Measurements from ENCODE around the gene ZNF664. TPM values are rescaled to one million over a fixed set of nuclear protein-coding genes. Genes with fewer than 3 reads are reported as not detected.
A peak's percentile ranks its signal among the peaks of the same experiment; 100 is the strongest.

The ZNF664 gene
- total RNA-seq, 6 donors from 2014 or later = 49.1 to 112 (median 91.8) TPM

- H3K4me3 ChIP-seq = no peak overlapping the region
- H3K27ac ChIP-seq = no peak overlapping the region
- ATAC-seq (ENCODE audit: low FRiP score in 2 of 2) = peak in 1 of 2 donors; percentile 5
Observed at GRCh38 chr12:124030008-124030407, 57.0 kb downstream of the ZNF664 start.

GRCh38 chr12:124030510-124030909 is 57.5 kb downstream of the ZNF664 start:
- TF ChIP-seq POLR2A (IDR thresholded peaks at IDR 0.05) (no peak), POLR2AphosphoS5 (IDR thresholded peaks at IDR 0.05) (no peak), EP300 (IDR thresholded peaks at IDR 0.05) (no peak), CTCF (IDR thresholded peaks at IDR 0.05) (no peak)
- no peaks in the 10 kb centered on the region for H3K27me3 ChIP-seq
- ATAC-seq (ENCODE audit: low FRiP score in 2 of 2) = peak in 1 of 2 donors; percentile 30
- no peaks in the 10 kb centered on the region for H3K4me1 ChIP-seq
- DNase-seq = no peak
- no peak overlapping the region for H3K27ac ChIP-seq
- WGBS, 2 donors = 57 to 58% methylated on average over 12 of the region's 12 CpGs
- H3K4me3 ChIP-seq = no peak overlapping the region
- no peaks in the 10 kb centered on the region for H3K9me3 ChIP-seq
- H3K36me3 ChIP-seq = no peaks in the 10 kb centered on the region

More at GRCh38 chr12:124030008-124030407, 57.0 kb downstream of the ZNF664 start:
- 74 to 87% methylated on average over 12 of the region's 12 CpGs for WGBS, 2 donors
- Histone ChIP-seq H3K36me3 (no peaks in the 10 kb centered on the region), H3K4me1 (no peaks in the 10 kb centered on the region), H3K27me3 (no peaks in the 10 kb centered on the region), H3K9me3 (no peaks in the 10 kb centered on the region)
- no peak for DNase-seq
- TF ChIP-seq POLR2AphosphoS5 (IDR thresholded peaks at IDR 0.05) = no peak
- TF ChIP-seq POLR2A (IDR thresholded peaks at IDR 0.05) = no peak
- no peak for TF ChIP-seq EP300 (IDR thresholded peaks at IDR 0.05)
- no peak for TF ChIP-seq CTCF (IDR thresholded peaks at IDR 0.05)

GRCh38 chr12:124031058-124031457 is 58.0 kb downstream of the ZNF664 start:
- Histone ChIP-seq H3K36me3 (no peaks in the 10 kb centered on the region), H3K27me3 (no peaks in the 10 kb centered on the region), H3K9me3 (no peaks in the 10 kb centered on the region), H3K4me1 (no peaks in the 10 kb centered on the region), H3K27ac (no peak overlapping the region), H3K4me3 (no peak overlapping the region)
- TF ChIP-seq CTCF (IDR thresholded peaks at IDR 0.05) = no peak
- no peak for TF ChIP-seq POLR2AphosphoS5 (IDR thresholded peaks at IDR 0.05)
- TF ChIP-seq EP300 (IDR thresholded peaks at IDR 0.05) = no peak
- no peak for TF ChIP-seq POLR2A (IDR thresholded peaks at IDR 0.05)
- DNase-seq (no peak), ATAC-seq (ENCODE audit: low FRiP score in 2 of 2) (no peak)
- WGBS, 2 donors = 80 to 81% methylated on average over 5 of the region's 5 CpGs

GRCh38 chr12:124032265-124032886 is 59.4 kb downstream of the ZNF664 start:
- H3K4me3 ChIP-seq = no peak overlapping the region
- no peaks in the 10 kb centered on the region for H3K9me3 ChIP-seq
- no peaks in the 10 kb centered on the region for H3K27me3 ChIP-seq
- 51 to 55% methylated on average over 9 of the region's 9 CpGs for WGBS, 2 donors
- no peak for TF ChIP-seq POLR2AphosphoS5 (IDR thresholded peaks at IDR 0.05)
- TF ChIP-seq POLR2A (IDR thresholded peaks at IDR 0.05) = no peak
- no peak for TF ChIP-seq EP300 (IDR thresholded peaks at IDR 0.05)
- TF ChIP-seq CTCF (IDR thresholded peaks at IDR 0.05) = peak; percentile 52 to 76 (median 67)
- DNase-seq (no peak), ATAC-seq (ENCODE audit: low FRiP score in 2 of 2) (peak in 1 of 2 donors; percentile 77)
- H3K36me3 ChIP-seq = no peaks in the 10 kb centered on the region
- H3K27ac ChIP-seq = no peak overlapping the region
- H3K4me1 ChIP-seq = no peaks in the 10 kb centered on the region

GRCh38 chr12:124033859-124034258 is 60.8 kb downstream of the ZNF664 start:
- H3K4me1 ChIP-seq = no peaks in the 10 kb centered on the region
- H3K36me3 ChIP-seq = no peaks in the 10 kb centered on the region
- no peak overlapping the region for H3K27ac ChIP-seq
- TF ChIP-seq POLR2AphosphoS5 (IDR thresholded peaks at IDR 0.05) (no peak), CTCF (IDR thresholded peaks at IDR 0.05) (no peak), EP300 (IDR thresholded peaks at IDR 0.05) (no peak), POLR2A (IDR thresholded peaks at IDR 0.05) (no peak)
- ATAC-seq (ENCODE audit: low FRiP score in 2 of 2) (no peak), DNase-seq (no peak)
- no peak overlapping the region for H3K4me3 ChIP-seq
- WGBS, 2 donors = 93 to 97% methylated on average over 2 of the region's 2 CpGs
- no peaks in the 10 kb centered on the region for H3K9me3 ChIP-seq
- no peaks in the 10 kb centered on the region for H3K27me3 ChIP-seq

All from upper lobe of left lung (tissue), 6 donors.